GM18498 (cell line): ENCODE measurements around the gene ACOX2.
"Not testable (repeated sequence)": the region's sequence is repeated elsewhere in the genome, so short reads cannot be mapped to it uniquely, and the experiment has no call there.

Experiments used
- ATAC-seq: cut with Tn5 transposase; IDR thresholded peaks from one replicate; pipeline ENCODE4 v1.9.1; 2021; ENCODE audit warnings: mild to moderate bottlenecking, moderate library complexity; ENCODE audit not compliant: unreplicated experiment

The ACOX2 gene

GRCh38 chr3:58535531-58536500, 1.2 kb downstream of the ACOX2 start:
- no peak for ATAC-seq

DNA sequence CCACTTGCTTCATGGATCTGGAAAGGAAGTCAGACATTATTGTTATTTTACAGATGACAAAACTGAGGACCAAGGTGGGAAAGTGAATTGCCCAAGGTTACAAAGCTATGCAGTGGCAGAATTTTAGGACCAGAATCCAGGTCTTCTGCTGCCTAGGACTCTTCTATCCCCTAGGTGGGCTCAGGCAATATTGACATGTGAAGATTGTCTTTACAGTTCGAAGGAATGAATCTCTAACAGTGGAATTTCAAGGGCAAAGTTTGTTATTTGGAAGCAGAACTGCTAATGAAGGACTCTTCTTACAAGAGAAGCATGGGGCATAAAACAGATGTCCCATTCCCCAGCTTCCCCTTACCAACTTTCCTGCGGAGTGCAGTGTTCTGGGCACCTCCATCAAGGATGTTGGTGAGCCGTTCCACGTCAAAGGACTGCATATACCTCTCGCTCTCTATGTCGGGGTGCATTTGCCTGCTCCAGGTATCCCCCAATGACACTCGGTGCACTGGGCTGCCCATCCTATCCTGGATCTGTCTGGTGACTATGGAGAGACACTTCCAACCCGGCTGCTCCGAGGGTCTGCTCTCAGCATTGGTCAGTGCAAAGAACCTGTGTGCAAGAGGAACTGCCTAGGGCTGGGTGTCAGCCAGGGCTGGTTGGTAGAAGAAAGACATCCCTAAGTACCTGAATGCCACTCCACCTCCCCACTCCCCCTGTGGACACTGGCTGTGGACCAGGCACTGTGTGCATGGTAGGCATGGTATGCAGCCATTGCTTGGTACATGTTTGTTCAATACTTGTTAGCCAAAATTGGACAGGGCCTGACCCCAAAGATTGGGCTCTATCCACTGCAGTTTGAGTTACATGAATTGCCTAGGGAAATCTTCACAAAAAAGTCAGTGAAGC, 2.1 kb downstream of the ACOX2 start:
- ATAC-seq, result no peak

DNA sequence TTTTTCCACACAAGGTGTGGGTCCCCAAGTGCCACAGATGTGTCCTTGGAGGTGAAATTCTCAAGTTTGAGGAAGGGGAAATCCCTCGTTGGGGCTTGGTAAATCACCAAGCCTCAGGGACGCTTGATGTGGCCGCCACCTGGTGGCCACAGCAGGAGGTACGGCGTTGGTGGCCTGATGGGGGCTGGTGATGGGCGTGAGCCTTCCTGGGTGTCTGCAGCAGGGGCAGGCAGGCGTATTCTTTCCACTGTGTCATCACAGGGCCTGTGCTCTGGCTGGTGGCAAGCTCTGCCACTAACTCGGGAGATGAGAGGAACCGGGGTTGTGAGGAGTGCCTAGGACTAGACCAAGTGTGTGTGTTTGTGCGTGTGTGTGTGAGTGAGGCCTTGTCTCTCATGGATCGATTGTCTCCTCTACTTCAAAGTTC, 4.2 kb downstream of the ACOX2 start:
- ATAC-seq, result peak; percentile 90

DNA sequence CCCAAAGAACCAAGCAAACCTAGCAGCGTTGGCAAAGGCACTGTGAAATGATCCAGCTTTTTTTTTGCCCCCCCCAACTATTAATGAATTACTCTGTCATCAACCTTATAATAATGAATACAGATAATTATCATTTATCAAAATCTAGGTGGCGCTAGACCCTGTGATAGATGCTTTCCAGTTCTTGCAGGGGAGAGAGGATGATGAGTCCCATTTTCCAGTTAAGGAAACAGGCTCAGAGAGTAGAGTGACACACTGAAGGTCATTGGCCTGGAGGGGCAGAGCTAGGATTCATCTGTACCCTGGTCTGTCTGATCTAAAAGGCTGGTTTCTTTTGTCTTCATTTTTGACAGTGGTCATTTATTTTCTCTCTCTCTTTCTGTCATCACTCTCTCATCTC, 5.0 kb downstream of the ACOX2 start:
- no peak for ATAC-seq

DNA sequence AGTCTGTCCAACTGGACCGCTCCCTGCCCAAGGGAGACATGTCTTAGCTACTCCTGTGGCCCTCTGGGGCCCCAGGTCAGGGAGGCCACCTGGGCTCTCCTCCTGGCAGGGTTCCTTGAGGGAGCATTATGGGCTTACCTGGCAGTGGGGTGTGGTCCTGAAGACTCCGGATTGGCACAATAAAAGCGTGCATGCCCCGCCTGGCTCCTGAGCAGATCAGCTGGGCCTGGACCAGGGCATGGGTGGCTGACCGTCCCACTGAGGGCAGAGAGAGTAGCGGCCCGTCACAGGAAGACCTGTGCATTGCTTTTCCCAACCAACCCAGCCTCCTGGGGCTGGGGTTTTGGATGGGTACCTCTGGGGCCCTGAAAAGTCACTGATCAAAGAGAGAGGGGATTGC, 5.4 kb downstream of the ACOX2 start:
- ATAC-seq, result no peak

- ATAC-seq, result no peak
These were observed 6.6 kb downstream of the ACOX2 start for GRCh38 chr3:58530354-58530865.

- ATAC-seq, result no peak
These were observed 7.3 kb downstream of the ACOX2 start for GRCh38 chr3:58529516-58530353.

DNA sequence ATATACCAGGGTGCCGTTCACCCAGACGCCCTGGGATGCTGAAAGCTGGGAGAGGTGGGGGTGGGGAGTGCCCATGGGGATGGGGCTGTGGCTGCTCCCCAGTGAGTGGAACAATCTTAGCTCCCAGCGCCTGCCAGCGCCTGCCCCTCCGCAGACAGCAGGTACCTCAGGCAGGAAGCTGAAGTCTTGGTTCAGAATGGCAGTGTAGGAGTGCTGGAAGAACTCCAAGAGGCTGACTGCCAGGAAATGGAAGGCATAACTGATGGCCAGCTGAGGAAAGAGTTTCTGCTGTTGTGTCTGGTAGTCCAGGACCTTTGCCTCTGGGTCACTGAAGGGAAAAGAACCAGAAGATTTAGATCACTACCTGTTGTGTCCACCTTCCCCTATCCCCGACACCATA, 8.4 kb downstream of the ACOX2 start:
- ATAC-seq, result no peak

GRCh38 chr3:58527440-58527839, 9.6 kb downstream of the ACOX2 start:
- ATAC-seq, result not testable (repeated sequence)

- ATAC-seq, result no peak
These were observed 10.5 kb downstream of the ACOX2 start for GRCh38 chr3:58526515-58526957.

GRCh38 chr3:58524326-58524888, 12.6 kb downstream of the ACOX2 start:
- ATAC-seq, result no peak

- no peak for ATAC-seq
These were observed 14.1 kb downstream of the ACOX2 start for GRCh38 chr3:58522759-58523425.

DNA sequence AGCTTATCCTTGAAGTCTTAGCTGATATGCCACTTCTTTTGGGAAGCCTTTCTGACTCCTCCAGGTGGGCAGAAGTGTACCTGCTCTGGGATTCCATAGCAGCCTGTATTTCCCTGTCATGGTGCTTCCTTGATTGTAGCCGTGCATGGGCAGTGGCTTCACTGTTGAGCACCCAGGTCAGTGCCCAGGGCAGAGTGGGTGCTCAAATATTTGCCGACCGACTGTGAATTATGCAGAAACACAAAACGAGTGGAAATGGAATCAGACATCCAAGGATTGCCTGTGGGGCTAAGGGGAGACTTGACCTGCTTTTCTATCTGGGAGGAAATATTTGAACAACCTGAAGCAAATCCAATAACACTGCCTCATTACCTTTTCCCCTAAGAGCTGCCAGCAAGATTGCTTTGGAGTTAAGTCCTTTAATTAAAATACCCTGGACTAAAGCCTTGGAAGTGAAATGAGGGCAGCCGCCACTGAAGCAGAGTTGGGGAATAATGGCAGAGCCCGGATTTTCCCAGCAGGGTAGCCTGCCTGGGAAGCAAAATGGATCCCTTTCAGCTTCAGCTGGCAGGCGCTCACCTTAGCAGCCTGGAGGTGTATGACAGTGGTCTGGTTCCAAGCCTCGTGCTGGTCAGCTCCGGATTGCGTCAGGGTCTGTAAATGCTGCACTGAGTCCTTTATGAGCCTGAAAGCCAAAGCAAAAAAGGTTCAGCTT, 14.9 kb downstream of the ACOX2 start:
- ATAC-seq, result no peak

DNA sequence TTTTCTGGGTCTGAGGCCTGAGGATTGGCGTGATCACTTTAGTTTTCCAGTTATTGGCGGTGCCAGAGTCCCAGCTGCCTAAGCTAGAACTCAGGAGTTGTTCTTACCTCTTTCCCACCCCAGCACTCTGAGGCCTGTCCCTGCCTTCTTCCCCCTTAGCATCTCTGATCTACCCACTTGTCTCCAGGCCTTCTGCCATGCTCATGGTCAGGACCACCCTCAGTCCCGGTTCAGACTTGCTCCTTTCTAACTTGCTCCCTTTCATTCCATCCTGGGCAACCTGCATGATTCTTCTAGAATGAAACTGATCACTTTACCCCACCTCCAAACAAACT, 15.7 kb downstream of the ACOX2 start:
- ATAC-seq, result no peak

GRCh38 chr3:58520403-58521335, 16.3 kb downstream of the ACOX2 start:
- no peak for ATAC-seq

DNA sequence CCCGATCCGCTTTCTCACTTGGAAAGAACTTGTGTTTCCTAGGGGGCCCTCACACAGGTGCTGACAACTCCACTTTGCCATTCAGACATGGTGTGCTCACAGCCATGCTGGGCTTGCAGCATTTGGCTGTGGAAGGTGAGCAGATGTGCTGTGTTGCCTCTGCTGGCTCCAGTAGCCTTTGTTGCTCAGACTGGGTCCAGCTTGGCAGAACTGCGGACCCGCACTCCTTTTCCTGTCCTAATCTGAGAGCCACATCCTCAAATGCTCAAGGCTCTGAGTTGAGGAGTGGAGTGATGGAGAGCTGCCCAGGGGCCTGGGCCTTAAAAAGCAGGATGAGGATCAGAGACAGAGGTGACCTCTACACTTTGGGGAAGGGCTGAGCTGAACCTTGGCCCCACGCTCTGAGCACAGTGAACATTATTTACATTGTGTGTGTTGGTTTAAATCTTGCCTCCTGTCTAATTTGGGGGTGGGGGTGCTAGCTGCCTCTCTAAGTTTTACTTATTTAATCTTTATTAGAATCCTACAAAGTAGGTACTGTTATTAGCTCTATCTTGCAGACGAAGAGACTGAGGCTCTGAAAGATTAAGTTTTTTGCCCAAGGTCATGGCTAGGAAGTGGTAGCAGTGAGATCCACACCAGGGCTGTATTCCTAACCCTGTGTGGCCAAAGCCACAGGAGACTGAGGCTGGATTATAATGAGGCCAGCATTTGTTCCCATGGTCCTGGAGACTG, 17.2 kb downstream of the ACOX2 start:
- ATAC-seq, result no peak

- ATAC-seq, result no peak
These were observed 18.6 kb downstream of the ACOX2 start for GRCh38 chr3:58518291-58518789.
